GM20000 (cell line): Measurements from ENCODE around the gene TNNC1.

Experiments used
- DNase-seq: peaks from one replicate; pipeline ENCODE4 v3.0.0; 2012; ENCODE audit warnings: low spot score
- TF ChIP-seq, protein P1 (sequence below): IDR thresholded peaks from 2 replicates; pipeline ENCODE4 v1.5.1; 2012; ENCODE audit warnings: mild to moderate bottlenecking, control low read depth; ENCODE audit errors: extremely low read depth, missing control alignments

Gene TNNC1

GRCh38 chr3:52443791-52444687 lies 9.8 kb downstream of the TNNC1 start:
- TF ChIP-seq, protein P1, sequence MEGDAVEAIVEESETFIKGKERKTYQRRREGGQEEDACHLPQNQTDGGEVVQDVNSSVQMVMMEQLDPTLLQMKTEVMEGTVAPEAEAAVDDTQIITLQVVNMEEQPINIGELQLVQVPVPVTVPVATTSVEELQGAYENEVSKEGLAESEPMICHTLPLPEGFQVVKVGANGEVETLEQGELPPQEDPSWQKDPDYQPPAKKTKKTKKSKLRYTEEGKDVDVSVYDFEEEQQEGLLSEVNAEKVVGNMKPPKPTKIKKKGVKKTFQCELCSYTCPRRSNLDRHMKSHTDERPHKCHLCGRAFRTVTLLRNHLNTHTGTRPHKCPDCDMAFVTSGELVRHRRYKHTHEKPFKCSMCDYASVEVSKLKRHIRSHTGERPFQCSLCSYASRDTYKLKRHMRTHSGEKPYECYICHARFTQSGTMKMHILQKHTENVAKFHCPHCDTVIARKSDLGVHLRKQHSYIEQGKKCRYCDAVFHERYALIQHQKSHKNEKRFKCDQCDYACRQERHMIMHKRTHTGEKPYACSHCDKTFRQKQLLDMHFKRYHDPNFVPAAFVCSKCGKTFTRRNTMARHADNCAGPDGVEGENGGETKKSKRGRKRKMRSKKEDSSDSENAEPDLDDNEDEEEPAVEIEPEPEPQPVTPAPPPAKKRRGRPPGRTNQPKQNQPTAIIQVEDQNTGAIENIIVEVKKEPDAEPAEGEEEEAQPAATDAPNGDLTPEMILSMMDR, result no peak
- DNase-seq, result no peak

DNA sequence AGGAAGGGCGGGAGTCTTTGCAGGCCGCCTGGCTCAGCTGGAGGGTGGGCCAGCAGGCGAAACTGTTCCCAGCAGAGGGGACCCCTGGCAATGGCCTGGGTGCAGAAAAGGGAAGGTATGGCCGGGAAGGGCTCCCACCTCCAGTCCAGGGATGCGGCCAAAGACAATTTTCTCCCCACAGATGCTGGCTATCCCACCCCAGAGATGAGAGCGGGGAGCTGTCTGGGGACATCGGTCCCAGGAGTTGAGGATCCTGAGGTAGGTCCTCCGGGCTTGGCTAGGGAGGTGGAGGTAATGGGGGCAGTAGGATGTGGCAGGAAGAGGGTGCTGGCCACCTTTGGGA lies 10.6 kb downstream of the TNNC1 start:
- TF ChIP-seq, protein P1, result no peak
- no peak for DNase-seq

- TF ChIP-seq, protein P1, result no peak
- DNase-seq, result no peak
These were observed 11.2 kb downstream of the TNNC1 start for GRCh38 chr3:52442409-52443267.

DNA sequence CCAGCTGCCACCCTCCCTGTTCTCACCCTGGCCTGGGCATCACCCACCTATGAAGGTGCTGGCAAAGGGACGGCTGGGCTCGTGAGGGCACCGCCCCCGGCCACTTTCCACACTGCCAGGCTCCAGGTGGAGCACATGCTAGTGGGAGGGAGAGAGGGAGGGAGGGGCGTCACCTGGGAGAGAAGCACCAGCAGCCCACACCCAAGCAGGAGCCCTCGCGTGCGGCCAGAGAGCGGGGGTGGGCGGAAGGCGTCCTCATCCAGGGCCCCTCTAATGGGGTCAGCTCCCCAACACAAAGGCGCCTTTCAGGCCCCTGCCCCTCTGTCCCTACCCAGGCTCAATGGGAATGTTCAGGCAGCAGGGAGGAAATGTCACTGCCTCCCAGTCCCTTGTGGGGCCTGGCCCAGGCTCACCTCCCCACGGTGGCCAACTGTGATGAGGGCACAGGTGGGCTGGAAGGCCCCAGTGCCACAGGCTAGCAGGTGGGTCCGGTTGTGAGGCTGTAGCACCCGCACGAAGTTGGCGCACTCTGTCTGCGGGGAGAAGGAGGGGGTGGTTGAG lies 12.0 kb downstream of the TNNC1 start:
- TF ChIP-seq, protein P1, result no peak
- DNase-seq, result no peak

GRCh38 chr3:52441091-52441771 lies 12.6 kb downstream of the TNNC1 start:
- DNase-seq, result no peak
- TF ChIP-seq, protein P1, result no peak

- no peak for DNase-seq
- TF ChIP-seq, protein P1, result no peak
These were observed 13.2 kb downstream of the TNNC1 start for GRCh38 chr3:52440671-52441070.
